OCI-LY7 (cell line): ENCODE measurements around the gene IL32.

Experiments
- EZH2phosphoT487 ChIP-seq: fragments of 200-600 bp; sonication (generic); IDR thresholded peaks from 2 replicates; pipeline ENCODE4 v1.6.1; 2018; ENCODE audit warnings: low read depth, borderline replicate concordance, mild to moderate bottlenecking, mixed run types, antibody characterized with exemption, low read length, moderate library complexity, mixed read lengths
- TF ChIP-seq, protein P1 (sequence below): fragments of 200-600 bp; sonication (generic); conservative IDR thresholded peaks from 2 replicates; pipeline ENCODE4 v1.5.1; 2014; ENCODE audit warnings: mild to moderate bottlenecking, antibody characterized with exemption, low read length, moderate library complexity, mixed read lengths

GRCh38 chr16:3101018-3101840 is 35.8 kb downstream of the IL32 start:
- TF ChIP-seq, protein P1, sequence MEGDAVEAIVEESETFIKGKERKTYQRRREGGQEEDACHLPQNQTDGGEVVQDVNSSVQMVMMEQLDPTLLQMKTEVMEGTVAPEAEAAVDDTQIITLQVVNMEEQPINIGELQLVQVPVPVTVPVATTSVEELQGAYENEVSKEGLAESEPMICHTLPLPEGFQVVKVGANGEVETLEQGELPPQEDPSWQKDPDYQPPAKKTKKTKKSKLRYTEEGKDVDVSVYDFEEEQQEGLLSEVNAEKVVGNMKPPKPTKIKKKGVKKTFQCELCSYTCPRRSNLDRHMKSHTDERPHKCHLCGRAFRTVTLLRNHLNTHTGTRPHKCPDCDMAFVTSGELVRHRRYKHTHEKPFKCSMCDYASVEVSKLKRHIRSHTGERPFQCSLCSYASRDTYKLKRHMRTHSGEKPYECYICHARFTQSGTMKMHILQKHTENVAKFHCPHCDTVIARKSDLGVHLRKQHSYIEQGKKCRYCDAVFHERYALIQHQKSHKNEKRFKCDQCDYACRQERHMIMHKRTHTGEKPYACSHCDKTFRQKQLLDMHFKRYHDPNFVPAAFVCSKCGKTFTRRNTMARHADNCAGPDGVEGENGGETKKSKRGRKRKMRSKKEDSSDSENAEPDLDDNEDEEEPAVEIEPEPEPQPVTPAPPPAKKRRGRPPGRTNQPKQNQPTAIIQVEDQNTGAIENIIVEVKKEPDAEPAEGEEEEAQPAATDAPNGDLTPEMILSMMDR = peak; percentile 87
- no peak for TF ChIP-seq EZH2phosphoT487
